GM21825 (cell line): ENCODE data around the gene SSR2.
"Not testable (repeated sequence)": the region's sequence is repeated elsewhere in the genome, so short reads cannot be mapped to it uniquely, and the experiment has no call there.

Source experiments
- ATAC-seq: cut with Tn5 transposase; IDR thresholded peaks from one replicate; pipeline ENCODE4 v1.9.1; 2021; ENCODE audit warnings: mild to moderate bottlenecking, moderate library complexity; ENCODE audit not compliant: unreplicated experiment

SSR2 gene

DNA sequence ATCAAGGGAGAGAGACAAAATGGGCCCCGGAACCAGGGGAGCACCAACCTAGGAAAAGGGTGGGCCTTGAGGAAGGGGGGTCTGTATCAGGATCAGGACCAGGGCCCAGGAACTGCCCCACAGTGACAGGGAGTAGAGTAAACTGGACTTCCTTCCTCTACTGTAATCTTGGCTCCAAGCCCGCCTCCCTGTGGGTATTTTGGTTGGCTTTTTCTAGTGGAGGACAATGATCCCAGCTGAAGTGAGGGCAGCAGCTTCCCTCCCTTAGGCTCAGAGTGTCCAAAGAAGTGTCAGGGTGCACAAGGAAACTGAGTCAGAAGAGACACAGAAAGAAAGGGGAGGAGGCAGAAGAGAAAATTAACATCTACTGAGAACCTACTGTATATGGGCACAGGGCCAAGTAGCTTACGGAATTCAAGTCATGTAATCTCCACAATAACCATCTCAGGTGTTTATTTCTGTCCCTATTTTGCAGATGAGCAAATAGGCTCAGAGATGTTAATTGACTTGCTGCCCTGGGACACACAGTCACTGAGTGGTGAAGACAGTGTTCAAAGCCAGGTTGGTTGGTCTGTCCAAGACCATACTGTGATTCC lies 28.0 kb upstream of the SSR2 start:
- ATAC-seq = no peak

DNA sequence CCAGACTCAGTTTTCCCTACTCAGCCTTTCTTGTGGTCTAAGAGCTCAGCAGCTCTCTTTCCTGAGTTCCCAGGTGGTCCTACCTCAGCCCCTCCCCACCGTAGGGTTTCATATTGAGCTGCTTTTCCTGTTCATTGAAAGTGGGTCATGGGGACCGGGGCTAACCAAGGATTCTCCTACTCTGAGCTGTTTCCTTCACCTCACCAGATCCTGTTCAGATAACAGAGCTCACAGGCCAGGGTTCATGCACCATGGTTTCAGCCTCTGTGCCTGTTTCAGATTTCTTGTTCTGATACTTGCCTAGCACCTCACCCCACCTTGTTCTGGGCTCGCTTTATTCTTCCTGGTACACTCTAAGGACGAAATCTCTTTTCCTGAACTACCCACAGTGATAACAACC lies 24.3 kb upstream of the SSR2 start:
- no peak for ATAC-seq

DNA sequence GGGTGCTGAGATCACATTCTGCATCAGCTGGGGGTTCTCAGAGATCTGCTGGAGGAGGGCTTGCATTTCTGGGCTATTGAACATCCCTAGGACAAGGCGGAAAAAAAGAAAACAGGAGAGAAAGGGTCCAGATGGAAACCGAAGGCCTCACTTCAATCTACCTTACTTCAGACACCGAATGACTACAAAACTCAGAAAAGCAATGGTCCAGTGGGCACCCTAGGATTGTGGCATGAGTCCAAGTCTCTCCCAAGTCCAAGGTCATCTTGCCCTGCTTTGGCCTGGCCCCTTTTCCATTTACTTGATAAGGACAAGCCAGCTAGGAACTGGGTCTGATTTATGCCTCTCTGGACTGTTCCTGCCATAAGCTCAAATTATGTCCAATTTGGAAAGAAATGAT lies 22.1 kb upstream of the SSR2 start:
- ATAC-seq = no peak

DNA sequence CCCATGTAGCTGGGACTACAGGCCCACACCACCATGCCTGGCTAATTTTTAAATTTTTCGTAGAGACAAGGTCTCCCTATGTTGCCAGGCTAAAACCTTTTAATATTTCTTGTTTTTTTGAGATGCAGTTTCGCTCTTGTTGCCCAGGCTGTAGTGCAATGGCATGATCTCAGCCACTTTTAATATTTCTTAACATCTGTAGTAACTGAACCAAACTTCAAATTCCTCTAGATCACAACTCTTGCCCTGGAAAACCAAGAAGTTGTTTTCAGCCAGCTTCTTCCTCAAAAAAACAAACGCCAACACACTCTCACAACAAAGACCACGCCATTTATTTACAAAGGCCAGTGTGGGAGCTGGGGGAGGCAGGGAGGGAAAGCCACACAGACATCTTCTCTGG lies 14.2 kb upstream of the SSR2 start:
- not testable (repeated sequence) for ATAC-seq

DNA sequence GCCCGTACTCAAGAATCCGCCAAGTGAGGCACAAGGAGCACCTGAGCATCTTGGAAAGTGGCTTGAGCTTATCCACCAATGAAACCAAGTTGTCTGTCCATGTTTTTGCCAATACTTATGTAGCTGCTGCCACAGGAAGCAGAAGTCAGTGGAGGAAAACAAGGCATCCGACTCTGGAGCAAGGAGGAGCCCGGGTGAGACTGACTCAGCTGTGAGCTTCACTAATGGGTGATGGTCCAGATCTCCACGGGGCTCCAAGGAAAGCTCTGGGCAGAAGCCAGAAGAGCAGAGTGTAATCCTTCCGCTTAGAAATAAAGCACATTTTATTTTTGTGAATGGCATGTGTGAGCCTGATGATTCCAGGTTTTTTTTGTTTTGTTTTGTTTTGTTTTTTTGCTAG lies 12.3 kb upstream of the SSR2 start:
- no peak for ATAC-seq

DNA sequence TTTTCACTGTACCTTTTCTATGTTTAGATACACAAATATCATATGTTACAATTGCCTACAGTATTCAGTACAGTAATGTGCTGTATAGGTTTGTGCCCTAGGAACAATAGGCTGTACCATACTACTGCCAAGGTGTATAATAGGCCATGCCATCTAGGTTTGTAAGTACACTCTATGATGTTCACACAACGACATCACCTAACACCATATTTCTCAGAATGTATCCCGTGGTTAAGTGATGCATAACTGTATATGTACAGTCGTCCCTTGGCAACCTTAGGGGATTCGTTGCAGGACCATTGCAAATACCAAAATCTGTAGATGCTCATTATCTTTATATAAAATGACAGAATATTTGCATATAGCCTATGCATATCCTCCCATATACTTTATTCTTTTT lies 5.8 kb upstream of the SSR2 start:
- no peak for ATAC-seq

DNA sequence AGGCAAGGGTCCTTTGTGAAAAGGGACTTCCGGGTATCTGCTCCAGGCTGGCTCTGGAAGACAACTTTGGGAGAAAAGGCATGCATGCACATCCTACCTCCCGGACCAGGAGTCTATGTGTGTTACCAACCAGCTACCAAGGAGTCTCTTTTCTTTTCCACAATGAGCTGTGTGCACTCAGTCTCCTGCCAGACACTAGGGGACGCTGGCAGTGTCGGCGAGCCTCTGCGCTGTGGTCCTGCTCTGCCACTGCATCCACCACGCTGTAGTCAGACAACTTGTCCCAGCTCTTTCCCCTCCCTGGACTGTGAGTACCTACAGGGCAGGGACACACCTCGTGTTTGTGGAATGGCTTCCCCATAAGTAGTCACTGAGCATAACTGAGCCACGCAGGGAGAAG lies 5.1 kb upstream of the SSR2 start:
- no peak for ATAC-seq

DNA sequence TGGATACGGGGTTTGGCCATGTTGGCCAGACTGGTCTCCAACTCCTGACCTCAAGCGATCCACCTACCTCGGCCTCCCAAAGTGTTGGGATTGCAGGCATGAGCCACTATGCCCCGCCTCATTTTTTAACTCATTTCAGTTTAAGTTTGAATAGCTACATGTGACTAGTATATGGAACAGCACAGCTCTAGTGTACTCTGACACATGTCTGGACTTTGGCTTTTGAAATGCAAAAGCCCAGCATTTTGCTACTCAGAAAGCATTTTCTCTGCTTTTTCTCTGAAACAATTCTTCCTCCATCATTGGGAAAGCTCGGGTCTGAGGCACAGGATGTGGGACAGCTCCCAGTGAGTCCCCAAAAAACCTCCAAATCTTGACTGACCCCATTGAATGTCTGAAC lies 4.0 kb upstream of the SSR2 start:
- ATAC-seq = no peak

DNA sequence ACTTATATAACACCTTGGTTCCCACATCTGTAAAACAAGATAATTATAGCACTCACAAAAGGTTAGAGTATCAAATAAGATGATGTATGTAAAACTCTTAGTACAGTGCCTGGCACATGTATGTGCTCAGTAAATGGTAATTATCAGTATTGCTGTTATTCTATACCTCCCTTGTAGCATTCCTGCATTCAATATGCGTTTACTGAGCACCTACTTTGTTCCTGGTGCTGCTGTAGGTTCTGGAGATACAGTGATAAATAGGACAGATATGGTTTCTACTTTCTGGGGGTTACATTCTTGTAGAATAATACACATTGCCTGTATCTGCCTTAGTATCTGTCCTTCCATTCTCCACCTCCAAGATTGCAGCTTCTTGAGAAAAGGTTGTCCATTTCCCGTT lies 1.2 kb upstream of the SSR2 start:
- ATAC-seq = no peak

DNA sequence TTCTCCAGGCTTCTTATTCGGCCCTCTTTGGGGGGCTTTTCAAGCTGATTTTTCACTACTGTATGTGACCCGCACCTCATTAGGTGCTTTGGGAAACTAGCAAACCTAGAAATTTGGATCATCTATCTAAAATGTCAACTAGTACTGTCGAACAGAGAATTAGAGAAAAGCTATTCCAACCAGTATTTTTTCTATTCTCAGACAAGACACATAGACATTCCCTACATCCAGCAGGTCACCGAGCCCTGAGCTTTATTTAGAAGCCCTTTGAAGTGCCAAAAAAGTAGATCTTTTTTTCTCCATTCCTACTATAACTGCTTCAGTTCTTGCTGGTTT lies 310 bp upstream of the SSR2 start:
- ATAC-seq = no peak

DNA sequence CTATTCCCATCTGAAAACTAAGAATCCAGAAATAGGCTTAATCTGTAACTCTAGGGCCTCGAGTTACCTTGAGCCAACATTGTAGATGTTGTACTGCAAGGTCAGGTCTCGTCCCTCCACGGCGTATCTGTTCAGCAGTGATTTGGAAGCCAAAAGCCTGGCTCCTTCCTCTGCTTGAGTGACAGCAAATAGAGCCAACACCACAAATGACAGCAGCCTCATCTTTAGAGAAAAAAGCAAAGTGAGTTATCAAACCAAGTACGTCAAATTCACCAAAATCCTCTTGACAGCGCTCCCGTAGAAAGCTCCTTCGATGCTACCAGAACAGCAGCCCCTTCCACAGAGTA lies 832 bp downstream of the SSR2 start:
- ATAC-seq = no peak

DNA sequence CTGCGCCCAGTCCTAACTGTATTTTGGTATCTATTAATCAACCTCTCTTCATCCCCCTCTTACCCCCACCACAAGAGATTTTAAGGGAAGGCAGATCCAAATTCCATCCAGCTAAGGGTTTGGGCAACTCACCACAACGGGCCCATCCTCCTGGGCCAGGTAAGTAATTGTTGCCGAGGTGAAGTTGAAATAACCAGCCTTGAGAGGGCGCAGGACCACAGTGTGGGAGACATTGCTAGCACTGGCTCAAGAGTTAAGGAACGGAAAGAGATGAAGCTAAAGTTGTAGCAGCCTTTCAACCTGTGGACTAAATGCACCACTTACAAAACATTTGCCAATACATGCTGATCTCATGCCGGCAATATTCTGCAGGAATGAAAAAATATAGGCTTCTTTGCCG lies 5.9 kb downstream of the SSR2 start:
- ATAC-seq = no peak

DNA sequence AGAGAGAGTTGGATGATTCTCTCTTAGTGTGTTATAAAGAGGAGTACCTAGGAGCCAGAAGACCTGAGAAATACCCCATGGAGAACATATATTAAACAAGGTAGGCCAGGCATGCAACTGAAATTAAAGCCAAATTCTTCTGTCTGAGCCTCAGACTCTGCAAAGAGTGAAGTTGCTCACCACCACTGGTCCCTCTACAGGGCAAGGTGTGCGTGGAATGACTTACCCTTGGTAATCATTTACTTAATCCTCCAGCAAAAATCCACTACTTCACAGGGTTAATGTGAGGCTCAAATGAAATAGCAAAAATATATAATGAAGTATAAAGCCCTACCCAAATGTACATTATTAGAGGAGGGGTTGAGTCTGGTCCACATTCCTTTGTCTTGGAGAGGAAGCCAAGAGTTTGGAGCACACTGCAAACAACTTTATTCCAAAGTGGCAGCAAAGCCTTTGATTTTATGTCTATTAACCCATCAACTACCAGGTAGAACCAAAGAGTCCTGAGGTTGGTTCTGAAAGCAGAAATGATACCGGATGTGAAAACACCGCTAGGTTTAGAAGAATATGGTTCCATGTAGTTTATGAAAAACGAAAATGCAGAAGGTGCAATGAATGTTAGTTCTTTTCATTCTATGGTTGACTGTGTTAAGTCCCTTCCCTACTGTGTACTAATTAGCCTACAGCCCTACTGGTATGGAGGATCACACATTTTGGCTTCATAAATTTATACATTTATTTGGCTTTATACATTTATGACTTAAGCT lies 8.5 kb downstream of the SSR2 start:
- peak; percentile 62 for ATAC-seq

DNA sequence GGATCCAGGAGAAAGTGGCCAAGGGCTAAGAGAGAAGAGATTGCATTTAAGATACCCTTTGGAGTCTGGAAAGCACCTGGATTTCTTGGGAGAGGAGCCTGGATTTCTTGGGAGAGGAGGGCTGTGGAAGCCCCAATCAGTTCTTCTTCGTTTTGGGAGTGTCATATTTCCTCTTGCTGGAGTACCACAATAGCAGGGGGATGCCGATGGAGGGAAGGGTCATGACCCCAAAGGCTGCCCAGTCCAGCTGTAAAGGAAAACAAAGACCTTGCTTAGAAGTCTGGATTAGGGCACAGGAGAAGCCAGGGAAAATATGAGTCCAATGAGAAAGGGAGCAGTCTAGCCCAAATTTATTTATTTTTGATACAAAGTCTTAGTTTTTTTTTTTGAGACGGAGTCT lies 11.3 kb downstream of the SSR2 start:
- ATAC-seq = no peak

DNA sequence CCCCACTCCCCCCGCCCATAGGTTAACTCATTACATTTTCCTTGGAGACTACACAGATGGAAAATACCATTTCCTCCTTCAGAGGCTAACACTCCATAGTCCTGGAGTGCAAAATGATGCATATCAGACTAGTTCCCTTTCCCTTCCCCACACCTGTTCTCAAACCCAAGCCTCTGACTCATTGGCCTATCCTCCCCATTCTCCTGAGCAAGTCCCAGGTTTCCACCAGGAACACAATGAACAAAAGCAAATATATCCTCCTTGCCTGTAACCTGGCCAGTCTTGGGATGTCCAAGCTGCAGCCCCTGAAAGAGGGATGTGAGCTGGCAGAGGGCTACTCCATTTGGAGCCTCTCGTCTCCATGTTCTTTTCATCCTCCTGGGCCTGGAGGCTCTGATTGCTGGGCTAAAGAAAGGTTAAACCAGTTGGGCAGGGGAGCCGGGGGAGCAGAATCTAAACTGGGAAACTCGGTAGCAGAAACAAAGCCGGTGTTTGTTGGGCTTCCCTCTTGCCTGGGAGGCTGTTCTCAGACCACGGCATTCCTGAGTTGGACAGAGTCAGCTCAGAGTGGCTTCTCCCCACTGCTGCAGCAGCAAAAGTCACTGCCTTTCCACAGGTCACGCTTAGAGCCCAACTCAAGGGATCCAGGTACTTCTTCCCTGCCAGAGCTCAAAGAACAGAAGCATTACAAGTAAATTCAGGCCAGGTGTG lies 13.9 kb downstream of the SSR2 start:
- ATAC-seq = no peak

DNA sequence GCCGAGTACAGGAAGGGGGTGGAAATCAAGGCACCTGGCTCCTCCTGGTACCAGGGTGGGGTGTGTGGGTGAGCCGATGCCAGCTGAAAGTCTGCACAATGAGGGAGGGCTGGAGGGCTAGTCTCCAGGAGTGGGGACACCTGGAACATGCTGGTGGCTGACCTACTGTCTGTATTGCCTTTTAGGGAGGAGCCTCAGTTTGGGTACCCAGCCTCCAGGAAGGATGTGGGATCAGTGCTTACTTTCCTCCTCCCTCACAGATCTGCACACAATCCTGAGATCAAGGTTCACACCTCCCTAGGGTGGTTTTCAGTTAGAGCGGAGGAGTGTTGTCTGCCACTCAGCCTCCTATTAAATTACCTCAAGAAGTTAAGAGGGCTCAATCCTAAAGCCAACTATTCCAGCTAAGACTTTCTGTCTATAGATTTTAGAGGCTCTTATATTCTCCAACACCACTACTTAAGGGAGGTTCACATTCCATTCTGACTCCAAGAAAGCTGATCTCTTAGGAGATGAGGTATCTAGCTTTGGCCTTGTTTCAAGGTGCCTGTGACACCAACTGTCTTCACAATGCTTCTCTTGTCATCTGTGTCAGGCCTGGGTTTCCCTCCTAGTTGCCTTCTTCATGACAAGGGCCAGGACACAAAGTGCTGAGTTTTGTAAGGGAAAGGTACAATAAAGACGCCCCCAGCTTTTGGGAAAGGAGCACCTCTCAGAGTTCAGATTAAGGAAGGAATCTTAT lies 15.7 kb downstream of the SSR2 start:
- no peak for ATAC-seq

DNA sequence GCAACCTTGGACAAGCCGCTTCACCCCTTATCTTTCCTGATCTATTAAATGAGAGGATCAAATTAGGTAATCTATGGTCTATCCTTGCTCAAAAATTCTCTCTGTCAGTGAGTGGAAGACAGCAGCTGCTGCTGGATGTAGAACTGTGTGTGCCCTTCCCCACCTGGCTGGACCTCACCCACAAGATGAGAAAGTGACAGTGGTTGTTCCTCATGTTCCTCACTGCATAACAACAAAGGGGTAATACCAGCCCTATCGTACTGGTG lies 16.9 kb downstream of the SSR2 start:
- no peak for ATAC-seq

DNA sequence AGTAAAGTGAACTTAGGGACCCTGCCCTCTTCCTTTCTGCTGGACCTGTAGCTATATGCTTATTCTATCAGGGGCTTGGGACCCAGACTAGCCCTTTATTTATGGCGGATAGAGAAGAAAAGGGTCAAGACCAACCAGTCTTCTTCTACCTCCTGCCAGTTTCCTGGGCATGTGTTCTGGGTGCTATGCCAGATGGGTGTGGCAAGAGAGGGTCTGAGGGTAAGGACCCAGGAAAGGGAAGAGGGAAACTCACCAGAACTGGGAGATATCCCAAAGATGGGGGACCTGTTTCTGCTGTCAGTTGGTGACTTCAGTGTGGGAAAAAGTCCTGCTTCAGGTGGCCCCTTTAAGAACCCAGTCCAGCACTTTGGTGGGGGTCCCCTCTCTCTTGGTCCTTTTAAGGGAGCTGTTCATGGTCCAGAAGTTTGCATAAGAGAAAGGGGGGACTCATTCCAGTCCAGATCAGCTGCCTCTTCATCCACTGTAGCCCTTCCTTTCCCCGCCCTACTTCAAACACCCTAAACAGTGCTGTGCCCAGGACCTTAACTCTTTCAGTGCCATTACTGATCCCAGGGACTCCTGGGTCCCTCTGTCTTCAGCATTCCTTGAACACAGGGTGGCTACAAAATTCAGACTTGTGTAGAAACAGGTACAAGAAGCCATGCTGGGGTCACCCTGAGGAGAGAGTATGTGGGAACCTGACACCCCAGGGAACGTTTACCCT lies 18.4 kb downstream of the SSR2 start:
- no peak for ATAC-seq

DNA sequence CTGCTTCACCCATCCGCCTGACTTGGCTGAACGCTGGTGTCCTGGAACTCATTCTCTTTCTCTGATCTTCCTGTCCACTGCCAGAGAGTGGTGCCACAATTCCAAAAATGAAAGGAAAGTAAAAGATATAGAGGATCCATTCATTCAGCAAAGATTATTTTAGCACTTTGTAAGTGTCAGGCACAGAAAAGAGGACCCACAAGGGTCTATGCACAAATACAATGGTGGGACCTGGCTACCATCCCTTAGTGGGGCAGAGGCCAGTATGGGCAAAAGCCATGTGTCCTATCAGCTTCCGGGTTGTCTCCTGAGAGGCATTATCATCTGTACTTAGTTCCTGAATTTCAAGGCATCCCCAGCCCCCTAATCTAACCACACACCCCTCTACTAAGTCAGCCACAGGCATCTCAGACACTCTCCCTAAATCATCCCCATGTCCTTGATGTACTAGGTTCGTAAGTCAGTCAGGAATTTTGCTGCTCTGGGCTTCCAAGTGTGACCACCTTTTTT lies 19.0 kb downstream of the SSR2 start:
- ATAC-seq = no peak

DNA sequence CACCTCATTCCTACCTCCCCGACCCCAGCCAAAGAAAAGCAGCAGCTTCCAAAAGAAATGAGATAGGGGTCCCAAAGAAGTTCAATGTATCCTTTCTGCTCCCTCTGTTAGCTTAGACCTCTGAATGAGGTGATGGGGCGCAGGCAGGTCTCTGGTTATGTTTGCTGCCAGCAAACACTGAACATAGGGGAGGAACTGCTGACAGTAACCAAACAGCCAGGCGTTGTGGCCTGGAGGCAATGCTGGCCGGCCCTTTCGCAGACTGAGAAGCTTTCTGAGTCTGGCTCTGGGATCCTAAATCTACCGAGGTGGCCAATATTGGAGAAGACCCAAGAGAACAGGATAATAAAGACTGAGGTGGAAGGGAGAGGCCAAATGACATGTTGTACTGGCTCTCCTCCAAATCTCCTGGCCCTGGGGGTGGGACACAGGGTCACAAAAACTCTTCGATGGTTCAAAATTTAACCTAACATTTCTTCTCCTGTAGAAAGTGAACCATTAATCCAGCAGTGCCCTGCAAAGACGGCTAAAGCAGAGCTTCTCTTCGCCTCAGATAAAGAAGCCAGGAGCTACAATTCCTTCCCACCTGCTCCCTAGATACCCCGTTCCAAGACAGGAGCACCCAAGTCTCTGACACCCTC lies 19.6 kb downstream of the SSR2 start:
- no peak for ATAC-seq

DNA sequence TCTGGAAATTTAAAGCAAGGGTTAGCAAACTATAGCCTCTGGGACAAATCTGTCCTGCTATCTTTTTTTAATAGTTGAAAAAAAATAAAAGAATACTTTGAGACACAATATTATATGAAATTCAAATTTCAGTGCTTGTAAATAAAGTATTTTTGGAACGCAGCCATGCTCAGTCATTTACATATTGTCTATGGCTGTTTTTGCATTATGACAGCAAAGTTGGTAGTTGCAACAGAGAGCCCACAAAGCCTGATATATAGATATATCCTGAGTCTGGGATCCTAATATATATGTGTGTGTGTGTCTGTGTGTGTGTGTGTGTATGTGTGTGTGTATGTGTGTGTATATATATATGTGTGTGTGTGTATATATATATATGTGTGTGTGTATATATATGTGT lies 20.8 kb downstream of the SSR2 start:
- no peak for ATAC-seq
